Skeletal muscle cell (primary cell): ENCODE results near the gene CDK6.

Source experiments
- DNase-seq: peaks from one replicate; pipeline ENCODE4 v3.0.0-alpha.2; 2010; ENCODE audit warnings: low read depth
- H3K4me3 ChIP-seq: 2 replicates; pipeline ENCODE4 v1.5.1; 2011; ENCODE audit warnings: low read depth, mild to moderate bottlenecking, control low read depth, low read length, moderate library complexity

CDK6 gene

GRCh38 chr7:92699966-92700514 is 136.3 kb downstream of the CDK6 start:
- DNase-seq, result no peak
- H3K4me3 ChIP-seq, result no peak overlapping the region

- H3K4me3 ChIP-seq, result no peak overlapping the region
- no peak for DNase-seq
Observed at GRCh38 chr7:92699560-92699959, 136.8 kb downstream of the CDK6 start.

GRCh38 chr7:92698237-92698841 is 138.0 kb downstream of the CDK6 start:
- H3K4me3 ChIP-seq, result peak overlapping the region; percentile 19
- peak; percentile 57 for DNase-seq

GRCh38 chr7:92697414-92697813 is 139.0 kb downstream of the CDK6 start:
- H3K4me3 ChIP-seq, result no peak overlapping the region
- DNase-seq, result no peak

GRCh38 chr7:92697012-92697411 is 139.4 kb downstream of the CDK6 start:
- no peak overlapping the region for H3K4me3 ChIP-seq
- no peak for DNase-seq

- no peak overlapping the region for H3K4me3 ChIP-seq
- DNase-seq, result no peak
Observed at GRCh38 chr7:92696584-92696983, 139.8 kb downstream of the CDK6 start.

- peak; percentile 92 for DNase-seq
- peak overlapping the region; percentile 53 for H3K4me3 ChIP-seq
Observed at GRCh38 chr7:92695308-92696261, 140.8 kb downstream of the CDK6 start.

- no peak for DNase-seq
- H3K4me3 ChIP-seq, result no peak overlapping the region
Observed at GRCh38 chr7:92694211-92694610, 142.2 kb downstream of the CDK6 start.

GRCh38 chr7:92693519-92693918 is 142.9 kb downstream of the CDK6 start:
- no peak for DNase-seq
- H3K4me3 ChIP-seq, result no peak overlapping the region

- no peak overlapping the region for H3K4me3 ChIP-seq
- peak; percentile 40 for DNase-seq
Observed at GRCh38 chr7:92691578-92691977, 144.8 kb downstream of the CDK6 start.

- DNase-seq, result no peak
- no peak overlapping the region for H3K4me3 ChIP-seq
Observed at GRCh38 chr7:92685136-92686042, 151.0 kb downstream of the CDK6 start.

GRCh38 chr7:92684274-92684673 is 152.1 kb downstream of the CDK6 start:
- no peak overlapping the region for H3K4me3 ChIP-seq
- DNase-seq, result no peak

- H3K4me3 ChIP-seq, result no peak overlapping the region
Observed at GRCh38 chr7:92682903-92683539, 153.4 kb downstream of the CDK6 start.

GRCh38 chr7:92682330-92682729 is 154.0 kb downstream of the CDK6 start:
- DNase-seq, result no peak
- H3K4me3 ChIP-seq, result no peak overlapping the region

More at GRCh38 chr7:92682903-92683539, 153.4 kb downstream of the CDK6 start:
- DNase-seq, result no peak

GRCh38 chr7:92681633-92682032 is 154.7 kb downstream of the CDK6 start:
- DNase-seq, result no peak
- H3K4me3 ChIP-seq, result no peak overlapping the region

GRCh38 chr7:92680442-92680841 is 155.9 kb downstream of the CDK6 start:
- no peak for DNase-seq
- H3K4me3 ChIP-seq, result no peak overlapping the region

GRCh38 chr7:92678291-92678920 is 158.0 kb downstream of the CDK6 start:
- DNase-seq, result no peak

GRCh38 chr7:92674379-92674778 is 162.0 kb downstream of the CDK6 start:
- H3K4me3 ChIP-seq, result no peak overlapping the region

More at GRCh38 chr7:92678291-92678920, 158.0 kb downstream of the CDK6 start:
- H3K4me3 ChIP-seq, result no peak overlapping the region

More at GRCh38 chr7:92674379-92674778, 162.0 kb downstream of the CDK6 start:
- no peak for DNase-seq
